GM12878 (cell line): ENCODE data around the gene RIC8B. TPM values are rescaled to one million over a fixed set of nuclear protein-coding genes. Genes with fewer than 3 reads are reported as not detected.

Experiments used
- ATAC-seq: fragments of 200-7000 bp; cut with Tn5 transposase; 3 replicates; pipeline ENCODE4 v1.9.1; 2020; ENCODE audit warnings: mild to moderate bottlenecking, moderate library complexity
- BruUV-seq: library from RNA; stranded (reverse); fragments of 400-500 nt; replicated peaks from 2 replicates; lab custom pipeline; 2021; lab: Mats Ljungman, UMichigan
- CTCF ChIA-PET: fragments of 300-600 bp; sonication (Branson Sonifier 250); formaldehyde crosslinking; extraction: SDS; loops from one replicate; lab custom pipeline; 2021; ENCODE audit warnings: inconsistent platforms; lab: Yijun Ruan, JAX
- POLR2A ChIA-PET: fragments of 350-600 bp; formaldehyde crosslinking; extraction: SDS; loops from one replicate; lab custom pipeline; 2021; ENCODE audit warnings: inconsistent platforms; lab: Charles Lee
- RAD21 ChIA-PET: fragments of 300-600 bp; sonication (Branson Sonifier 250); formaldehyde crosslinking; loops from one replicate; lab custom pipeline; 2023; ENCODE audit warnings: antibody characterized with exemption; ENCODE audit not compliant: unreplicated experiment; lab: Charles Lee
- SMC1A ChIA-PET: fragments of 300-600 bp; sonication (Branson Sonifier 250); formaldehyde crosslinking; loops from one replicate; lab custom pipeline; 2023; ENCODE audit not compliant: unreplicated experiment, uncharacterized antibody; lab: Charles Lee
- DNase-seq: peaks from one replicate; pipeline ENCODE4 v3.0.0-alpha.2; 2011; ENCODE audit warnings: low read depth, low spot score
- FAIRE-seq: peaks from 3 replicates; lab custom pipeline; 2011; peaks lifted over from hg19 to GRCh38; lab: Jason Lieb, UNC
- H2AFZ ChIP-seq: 2 replicates; pipeline ENCODE4 v1.6.0; 2011; ENCODE audit warnings: low read depth, low read length, control low read depth; ENCODE audit not compliant: control insufficient read depth
- H3K27ac ChIP-seq: 2 replicates; pipeline ENCODE4 v1.5.1; 2011; ENCODE audit warnings: control low read depth; ENCODE audit not compliant: control insufficient read depth, insufficient read depth
- H3K27me3 ChIP-seq, 2 experiments: replicated peaks in 1 of 2; 2 replicates each; pipeline versions ENCODE4 v1.6.0 to v1.6.1; 2011; ENCODE audit warnings: low read length in 1 of 2; ENCODE audit not compliant: control insufficient read depth in 2 of 2, insufficient read depth in 2 of 2
- H3K36me3 ChIP-seq, 2 experiments: 2 replicates each; pipeline ENCODE4 v1.5.1; 2011; ENCODE audit warnings: low read length in 1 of 2; ENCODE audit not compliant: control insufficient read depth in 2 of 2, insufficient read depth in 2 of 2
- H3K4me1 ChIP-seq: 2 replicates; pipeline ENCODE4 v1.6.1; 2011; ENCODE audit warnings: mild to moderate bottlenecking, low read length, moderate library complexity, mixed read lengths; ENCODE audit not compliant: control insufficient read depth, insufficient read depth
- H3K4me2 ChIP-seq: 2 replicates; pipeline ENCODE4 v1.6.0; 2011; ENCODE audit warnings: control low read depth; ENCODE audit not compliant: control insufficient read depth, insufficient read depth
- H3K4me3 ChIP-seq: fragments of 200-600 bp; sonication (generic); 2 replicates; pipeline ENCODE4 v1.5.1; 2016
- H3K79me2 ChIP-seq: 2 replicates; pipeline ENCODE4 v1.6.0; 2011; ENCODE audit warnings: low read length; ENCODE audit not compliant: control insufficient read depth, insufficient read depth
- H3K9ac ChIP-seq: 2 replicates; pipeline ENCODE4 v1.8.0; 2011; ENCODE audit warnings: low read length, control low read depth, mixed read lengths; ENCODE audit not compliant: control insufficient read depth, insufficient read depth
- H3K9me3 ChIP-seq: replicated peaks from 3 replicates; pipeline ENCODE4 v1.5.1; 2011; ENCODE audit warnings: mild to moderate bottlenecking, low read length; ENCODE audit not compliant: control insufficient read depth, insufficient read depth
- H4K20me1 ChIP-seq: 2 replicates; pipeline ENCODE4 v1.6.0; 2011; ENCODE audit not compliant: control insufficient read depth, insufficient read depth
- CREB1 ChIP-seq: IDR thresholded peaks from 2 replicates; pipeline ENCODE4 v1.6.1; 2012; ENCODE audit warnings: low read depth, mild to moderate bottlenecking, inconsistent platforms
- NFXL1 ChIP-seq: fragments of 450-650 bp; IDR thresholded peaks from 2 replicates; pipeline ENCODE4 v1.6.1; 2017; ENCODE audit warnings: antibody characterized with exemption, mild to moderate bottlenecking, borderline replicate concordance
- PAX8 ChIP-seq: fragments of 450-650 bp; IDR thresholded peaks from 2 replicates; pipeline ENCODE4 v1.6.1; 2017; ENCODE audit warnings: mild to moderate bottlenecking, moderate library complexity
- POLR2AphosphoS5 ChIP-seq: IDR thresholded peaks from 2 replicates; pipeline ENCODE4 v1.6.1; 2011; ENCODE audit warnings: mild to moderate bottlenecking, low read length, inconsistent platforms
- ZNF217 ChIP-seq: fragments of 450-650 bp; IDR thresholded peaks from 2 replicates; pipeline ENCODE4 v1.6.1; 2017; ENCODE audit warnings: antibody characterized with exemption, mild to moderate bottlenecking
- WGBS: methylation state at CpG from one replicate; pipeline ENCODE4 v1.1.6; 2016; ENCODE audit warnings: low lambda C conversion rate; ENCODE audit not compliant: insufficient replicate concordance, insufficient coverage; ENCODE audit errors: missing lambda C conversion rate; 5-methylcytosine and 5-hydroxymethylcytosine counted together
- in situ Hi-C: fragments of 300-500 bp; cut with MboI; formaldehyde crosslinking; loops from 9 replicates; pipeline ENCODE4 v1.14.3; 2018; ENCODE audit warnings: mixed read lengths
- intact Hi-C: fragments of 100-400 bp; cut with micrococcal nuclease; formaldehyde crosslinking; loops from one replicate; pipeline ENCODE4 v1.14.2; 2022; ENCODE audit not compliant: unreplicated experiment
- polyA plus RNA-seq, 11 experiments: library from polyadenylated mRNA; depleted of rRNA in 4 of 11; unstranded in 6 of 11; stranded (reverse) in 5 of 11; fragments of >200 nt; fragmentation: Nextera tagmentation in 4 of 11; fragmentation: Illumina TruSeq in 1 of 11; extraction: Ambion mirVana in 4 of 11; extraction: Trizol in 1 of 11; gene quantifications; 1 replicate in 1 of 11; 2 replicates in 10 of 11; pipeline versions ENCODE4 v1.2.1 to v1.2.3, GENCODE V29; 2011 to 2016; ENCODE audit warnings: inconsistent platforms in 2 of 11, missing spikeins in 2 of 11, low read depth in 1 of 11
- total RNA-seq, 4 experiments: library from RNA; depleted of rRNA in 3 of 4; stranded (reverse); fragments of >200 nt in 3 of 4; fragmentation: Illumina TruSeq in 1 of 4; extraction: Trizol in 1 of 4; gene quantifications; 2 replicates each; pipeline versions ENCODE4 v1.2.1 to v1.2.3, GENCODE V29; 2013 to 2021

Gene RIC8B
- total and polyA plus RNA-seq, 10 of the 15 experiments (the other 5 are each of a cell fraction or from before 2014, with no cell fraction given) = 2.3 to 10.8 (median 6.2) TPM

DNA sequence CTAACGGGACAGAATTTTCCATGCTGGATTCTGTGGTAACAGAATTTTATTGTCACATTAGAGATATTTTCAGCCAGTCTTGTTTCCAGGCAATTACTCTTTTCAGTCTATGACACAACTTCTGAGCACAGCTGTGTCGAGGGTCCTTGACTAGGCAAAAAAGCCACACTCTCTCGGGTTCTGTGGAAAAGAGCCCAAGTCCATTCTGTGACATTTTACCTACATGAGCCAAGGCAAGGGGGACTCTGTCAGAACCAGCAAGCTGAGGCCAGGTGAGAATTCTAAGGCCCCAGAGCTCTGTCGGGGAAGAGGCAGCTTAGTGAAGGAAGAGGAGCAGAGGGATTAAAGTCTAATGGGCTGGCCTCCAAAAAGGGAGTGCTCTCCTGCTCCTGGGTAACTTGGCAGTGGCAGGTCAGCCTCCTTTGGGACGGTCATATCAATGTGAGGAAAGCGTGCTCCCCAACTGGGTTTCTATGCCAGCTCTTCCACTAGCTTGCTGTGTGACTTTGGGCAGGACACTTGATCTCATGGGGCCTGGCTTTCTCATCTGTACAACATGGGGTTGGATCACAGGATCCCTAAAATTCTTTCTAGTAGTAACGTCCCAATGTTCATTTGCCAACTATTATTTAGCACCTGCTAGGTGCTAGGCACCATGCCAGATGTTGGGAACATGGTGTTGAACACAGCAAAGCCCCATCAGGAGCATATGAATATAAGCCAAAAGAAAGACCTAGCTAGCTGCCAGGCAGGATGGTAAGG is 16.0 kb upstream of the RIC8B start:
- BruUV-seq = no TSS peak
- Histone ChIP-seq H3K4me2 (no peak overlapping the region), H3K4me1 (peaks cover 38% of the 10 kb centered on the region), H3K9ac (no peak overlapping the region), H2AFZ (no peak overlapping the region), H3K79me2 (no peaks in the 10 kb centered on the region), H3K27ac (no peak overlapping the region), H4K20me1 (no peaks in the 10 kb centered on the region), H3K27me3 (no peaks in the 10 kb centered on the region), H3K9me3 (no peaks in the 10 kb centered on the region), H3K4me3 (no peak overlapping the region), H3K36me3 (no peaks in the 10 kb centered on the region)
- TF ChIP-seq POLR2AphosphoS5 (no peak), ZNF217 (no peak), PAX8 (no peak), NFXL1 (no peak), CREB1 (no peak)
- 94% methylated on average over 7 of the region's 7 CpGs for WGBS
- intact Hi-C loops = no loop called here
- RAD21 ChIA-PET = interaction anchor here (0.9 to 1.5 kb wide), 2 partner anchors 14 to 83 kb away, joined by 3 read pairs; no protein-coding TSS in a partner anchor
- in situ Hi-C loops = no loop called here
- ATAC-seq = no peak
- CTCF ChIA-PET = interaction anchor here (1.3 kb wide), 1 partner anchor 65 kb away, joined by 3 read pairs; no protein-coding TSS in a partner anchor
- no peak for FAIRE-seq
- SMC1A ChIA-PET = interaction anchor here (0.7 to 1.1 kb wide), 3 partner anchors 8 to 21 kb away, joined by 3 read pairs; no protein-coding TSS in a partner anchor
- DNase-seq = no peak
- POLR2A ChIA-PET = interaction anchor here (0.5 kb wide), 1 partner anchor 27 kb away, joined by 12 read pairs; no protein-coding TSS in a partner anchor
